SK-N-SH (cell line): ENCODE results near the gene H1-8. TPM values are rescaled to one million over a fixed set of nuclear protein-coding genes. Genes with fewer than 3 reads are reported as not detected.

Source experiments
- CTCF ChIA-PET: fragments of 300-600, 350-600 bp; formaldehyde crosslinking; extraction: SDS; loops from one replicate; lab custom pipeline; 2021; lab: Yijun Ruan, JAX
- POLR2A ChIA-PET: fragments of 350-600 bp; sonication (Branson Sonifier 250); formaldehyde crosslinking; extraction: SDS; loops from one replicate; lab custom pipeline; 2020; ENCODE audit warnings: antibody characterized with exemption, inconsistent platforms; lab: Yijun Ruan, JAX
- DNase-seq: peaks from one replicate; pipeline ENCODE4 v3.0.0; 2012
- H2AFZ ChIP-seq: fragments of 200-600 bp; sonication (generic); 2 replicates; pipeline ENCODE4 v1.8.1; 2016; ENCODE audit warnings: antibody characterized with exemption, mild to moderate bottlenecking, low read depth
- H3F3A ChIP-seq: fragments of 200-600 bp; sonication (generic); replicated peaks from 2 replicates; pipeline ENCODE3; 2016; ENCODE audit warnings: antibody characterized with exemption, mild to moderate bottlenecking; ENCODE audit not compliant: insufficient read depth
- H3K27ac ChIP-seq, 2 experiments: fragments of 200-500 bp in 1 of 2; fragments of 200-600 bp in 1 of 2; sonication (Bioruptor generic) in 1 of 2; sonication (generic), shearing (Covaris generic) in 1 of 2; 2 replicates each; pipeline versions ENCODE4 v1.5.1 to v1.6.1; 2014 to 2016; ENCODE audit warnings: low read depth in 2 of 2, inconsistent platforms in 1 of 2, low read length in 1 of 2, mild to moderate bottlenecking in 1 of 2, mixed read lengths in 1 of 2
- H3K27me3 ChIP-seq: fragments of 200-600 bp; sonication (generic), shearing (Covaris generic); 2 replicates; pipeline ENCODE4 v1.6.1; 2016; ENCODE audit warnings: mixed run types; ENCODE audit not compliant: insufficient read depth
- H3K36me3 ChIP-seq, 2 experiments: fragments of 200-500 bp in 1 of 2; fragments of 200-600 bp in 1 of 2; sonication (Bioruptor generic) in 1 of 2; sonication (generic) in 1 of 2; replicated peaks in 1 of 2; 2 replicates each; pipeline versions ENCODE3 to v1.5.1; 2014 to 2016; ENCODE audit warnings: low read length in 1 of 2, mild to moderate bottlenecking in 1 of 2; ENCODE audit not compliant: insufficient read depth in 2 of 2, control insufficient read depth in 1 of 2
- H3K4me1 ChIP-seq, 2 experiments: fragments of 200-500 bp in 1 of 2; fragments of 200-600 bp in 1 of 2; sonication (Bioruptor generic) in 1 of 2; sonication (generic), shearing (Covaris generic) in 1 of 2; 2 replicates each; pipeline versions ENCODE4 v1.5.1 to v1.6.1; 2014 to 2016; ENCODE audit warnings: low read depth in 1 of 2, low read length in 1 of 2, mixed run types in 1 of 2; ENCODE audit not compliant: insufficient read depth in 2 of 2, control insufficient read depth in 1 of 2
- H3K4me2 ChIP-seq: fragments of 200-600 bp; sonication (generic), shearing (Covaris generic); 2 replicates; pipeline ENCODE4 v1.6.1; 2017; ENCODE audit warnings: mixed run types
- H3K4me3 ChIP-seq, 2 experiments: fragments of 200-500 bp in 1 of 2; fragments of 200-600 bp in 1 of 2; sonication (Bioruptor generic) in 1 of 2; sonication (generic), shearing (Covaris generic) in 1 of 2; 2 replicates each; pipeline versions ENCODE4 v1.5.1 to v1.8.1; 2014 to 2016; ENCODE audit warnings: low read depth in 2 of 2, inconsistent platforms in 1 of 2, low read length in 1 of 2, mild to moderate bottlenecking in 1 of 2, mixed read lengths in 1 of 2, moderate library complexity in 1 of 2
- H3K79me2 ChIP-seq: fragments of 200-600 bp; sonication (generic); 2 replicates; pipeline ENCODE4 v1.8.1; 2017; ENCODE audit warnings: mild to moderate bottlenecking; ENCODE audit not compliant: insufficient read depth
- H3K9ac ChIP-seq: fragments of 200-600 bp; sonication (generic); 2 replicates; pipeline ENCODE4 v1.6.1; 2017; ENCODE audit warnings: mixed run types
- H3K9me2 ChIP-seq: fragments of 200-600 bp; sonication (generic); 2 replicates; pipeline ENCODE4 v1.6.1; 2017; ENCODE audit warnings: mixed run types
- H3K9me3 ChIP-seq: fragments of 200-600 bp; sonication (generic); 2 replicates; pipeline ENCODE4 v1.6.1; 2017; ENCODE audit warnings: mixed run types, mild to moderate bottlenecking, moderate library complexity
- H4K20me1 ChIP-seq: fragments of 200-600 bp; sonication (generic); 2 replicates; pipeline ENCODE4 v1.6.1; 2017; ENCODE audit warnings: mild to moderate bottlenecking, mixed run types; ENCODE audit not compliant: insufficient read depth
- CTCF ChIP-seq: fragments of 200-600 bp; sonication (generic); IDR thresholded peaks from 2 replicates; pipeline ENCODE4 v1.6.1; 2017; ENCODE audit warnings: antibody characterized with exemption, mild to moderate bottlenecking, moderate library complexity
- REST ChIP-seq: IDR thresholded peaks from 2 replicates; pipeline ENCODE4 v1.6.1; 2012; ENCODE audit warnings: mild to moderate bottlenecking, low read depth, low read length, moderate library complexity
- SIN3A ChIP-seq: IDR thresholded peaks from 2 replicates; pipeline ENCODE4 v1.6.1; 2012; ENCODE audit warnings: low read depth, mild to moderate bottlenecking, low read length, moderate library complexity, borderline replicate concordance
- SMC3 ChIP-seq: IDR thresholded peaks from 2 replicates; pipeline ENCODE4 v1.6.1; 2012; ENCODE audit warnings: low read depth, low read length, improper control_type of control experiment
- TAF1 ChIP-seq: IDR thresholded peaks from 2 replicates; pipeline ENCODE4 v1.6.1; 2012; ENCODE audit warnings: low read depth, mild to moderate bottlenecking, low read length, moderate library complexity, borderline replicate concordance
- TCF12 ChIP-seq: IDR thresholded peaks from 2 replicates; pipeline ENCODE4 v1.4.0; 2012
- TEAD4 ChIP-seq: IDR thresholded peaks from 2 replicates; pipeline ENCODE4 v1.4.0; 2012; ENCODE audit warnings: mild to moderate bottlenecking, borderline replicate concordance; ENCODE audit not compliant: insufficient read depth
- USF2 ChIP-seq: fragments of 150-350 bp; IDR thresholded peaks from 2 replicates; pipeline ENCODE4 v1.6.1; 2017; ENCODE audit warnings: antibody characterized with exemption, low read length, low read depth, borderline replicate concordance
- ZBTB33 ChIP-seq: IDR thresholded peaks from 2 replicates; pipeline ENCODE4 v1.4.0; 2012; ENCODE audit warnings: low read depth, borderline replicate concordance
- WGBS: methylation state at CpG from one replicate; pipeline ENCODE4 v1.1.6; 2017; ENCODE audit warnings: low lambda C conversion rate; 5-methylcytosine and 5-hydroxymethylcytosine counted together
- polyA plus RNA-seq, 3 experiments: library from polyadenylated mRNA; depleted of rRNA; stranded (reverse); fragments of >200 nt; gene quantifications; 2 replicates each; pipeline ENCODE4 v1.2.3, GENCODE V29; 2012

The H1-8 gene
- polyA plus RNA-seq, 1 of the 3 experiments (the other 2 are of a cell fraction), result not detected

GRCh38 chr3:129507181-129507831, 35.7 kb upstream of the H1-8 start:
- no peak overlapping the region for H3K27ac ChIP-seq
- H3K9me3 ChIP-seq, result no peaks in the 10 kb centered on the region
- WGBS, result 94% methylated on average over 9 of the region's 9 CpGs
- H3K4me3 ChIP-seq, result no peak overlapping the region
- peaks cover 3 to 16% of the 10 kb centered on the region in 2 experiments for H3K36me3 ChIP-seq
- H3F3A ChIP-seq, result no peaks in the 10 kb centered on the region
- peaks cover 0 to 28% of the 10 kb centered on the region in 2 experiments; a peak in 2 of 4 replicates for H3K4me1 ChIP-seq
- H3K79me2 ChIP-seq, result no peaks in the 10 kb centered on the region
- H3K9ac ChIP-seq, result no peak overlapping the region
- H3K27me3 ChIP-seq, result no peaks in the 10 kb centered on the region
- CTCF ChIA-PET, result no interaction called here
- TF ChIP-seq TCF12 (no peak), CTCF (no peak), ZBTB33 (no peak), REST (no peak)
- DNase-seq, result peak; percentile 26
- POLR2A ChIA-PET, result no interaction called here
- H4K20me1 ChIP-seq, result no peaks in the 10 kb centered on the region
- no peaks in the 10 kb centered on the region for H3K9me2 ChIP-seq
- no peak overlapping the region for H3K4me2 ChIP-seq
- H2AFZ ChIP-seq, result no peak overlapping the region

- Histone ChIP-seq H3K4me1 (peaks cover 0 to 1% of the 10 kb centered on the region in 2 experiments; a peak in 1 of 4 replicates), H3K9me3 (no peaks in the 10 kb centered on the region), H3K79me2 (no peaks in the 10 kb centered on the region), H3K27ac (no peak overlapping the region), H3F3A (no peaks in the 10 kb centered on the region), H3K27me3 (no peaks in the 10 kb centered on the region), H3K4me3 (no peak overlapping the region), H4K20me1 (no peaks in the 10 kb centered on the region), H3K9me2 (no peaks in the 10 kb centered on the region), H2AFZ (no peak overlapping the region), H3K9ac (no peak overlapping the region), H3K36me3 (peaks cover 0 to 5% of the 10 kb centered on the region in 2 experiments), H3K4me2 (no peak overlapping the region)
- POLR2A ChIA-PET, result no interaction called here
- DNase-seq, result no peak
- CTCF ChIA-PET, result interaction anchor here (1.3 kb wide), 1 partner anchor 24 kb away, joined by 3 read pairs; no protein-coding TSS in a partner anchor
- TF ChIP-seq REST (no peak), TAF1 (no peak), TEAD4 (no peak), SIN3A (no peak), ZBTB33 (no peak), USF2 (no peak), SMC3 (no peak)
Measured at GRCh38 chr3:129512595-129512994, 30.4 kb upstream of the H1-8 start.
